Caco-2 (cell line): ENCODE measurements around the gene GNB1. TPM values are rescaled to one million over a fixed set of nuclear protein-coding genes. Genes with fewer than 3 reads are reported as not detected.
"Not testable (repeated sequence)": the region's sequence is repeated elsewhere in the genome, so short reads cannot be mapped to it uniquely, and the experiment has no call there.

ENCODE experiments used
- BruUV-seq: library from RNA; stranded (reverse); fragments of 400-500 nt; replicated peaks from 2 replicates; lab custom pipeline; 2021; lab: Mats Ljungman, UMichigan
- CTCF ChIA-PET: fragments of 300-600 bp; sonication (Branson Sonifier 250); formaldehyde crosslinking; loops from one replicate; lab custom pipeline; 2022; ENCODE audit warnings: antibody characterized with exemption; lab: Charles Lee
- POLR2A ChIA-PET: fragments of 300-600 bp; sonication (Branson Sonifier 250); formaldehyde crosslinking; loops from one replicate; lab custom pipeline; 2022; ENCODE audit warnings: antibody characterized with exemption; lab: Charles Lee
- DNase-seq, 2 experiments: peaks; one replicate each; pipeline versions ENCODE4 v3.0.0 to v3.0.0-alpha.2; 2020 to 2022
- H3K27me3 ChIP-seq: replicated peaks from 2 replicates; pipeline ENCODE4 v1.6.0; 2011; ENCODE audit warnings: low read length; ENCODE audit not compliant: control insufficient read depth, insufficient read depth
- H3K36me3 ChIP-seq: 2 replicates; pipeline ENCODE4 v1.5.1; 2011; ENCODE audit warnings: low read length; ENCODE audit not compliant: control insufficient read depth, insufficient read depth
- H3K4me1 ChIP-seq: fragments of 250-450 bp; sonication (Bioruptor Pico); 2 replicates; pipeline ENCODE4 v1.5.1; 2020; ENCODE audit warnings: mild to moderate bottlenecking
- H3K4me3 ChIP-seq: 2 replicates; pipeline ENCODE4 v1.5.1; 2011; ENCODE audit warnings: low read depth, mild to moderate bottlenecking, control low read depth, low read length
- H3K9me3 ChIP-seq: fragments of 250-450 bp; sonication (Bioruptor Pico); 2 replicates; pipeline ENCODE4 v1.5.1; 2020; ENCODE audit warnings: mild to moderate bottlenecking, moderate library complexity
- H3K27ac Mint-ChIP-seq: one replicate; pipeline ENCODE4 v1.8.0; 2022; ENCODE audit warnings: mixed read lengths; ENCODE audit not compliant: unreplicated experiment
- H3K27me3 Mint-ChIP-seq: one replicate; pipeline ENCODE4 v1.8.0; 2022; ENCODE audit warnings: mixed read lengths; ENCODE audit not compliant: insufficient read depth, unreplicated experiment
- H3K36me3 Mint-ChIP-seq: one replicate; pipeline ENCODE4 v1.8.0; 2022; ENCODE audit warnings: mild to moderate bottlenecking, mixed read lengths; ENCODE audit not compliant: insufficient read depth, unreplicated experiment
- H3K4me1 Mint-ChIP-seq: one replicate; pipeline ENCODE4 v1.8.0; 2022; ENCODE audit warnings: low read depth, mixed read lengths; ENCODE audit not compliant: unreplicated experiment
- H3K4me3 Mint-ChIP-seq: one replicate; pipeline ENCODE4 v1.8.0; 2022; ENCODE audit warnings: mild to moderate bottlenecking, moderate library complexity, mixed read lengths; ENCODE audit not compliant: unreplicated experiment
- H3K9me3 Mint-ChIP-seq: one replicate; pipeline ENCODE4 v1.8.0; 2022; ENCODE audit warnings: mixed read lengths; ENCODE audit not compliant: unreplicated experiment
- intact Hi-C: fragments of 100-400 bp; cut with micrococcal nuclease; formaldehyde crosslinking; loops from one replicate; pipeline ENCODE4 v1.10.0; 2022; ENCODE audit not compliant: unreplicated experiment
- total RNA-seq: library from RNA; stranded (reverse); gene quantifications from 2 replicates; pipeline ENCODE4 v1.2.3, GENCODE V29; 2022
- TF ChIP-seq, protein P1 (sequence below), 2 experiments: fragments of 200-600 bp in 1 of 2; IDR thresholded peaks; 1 replicate in 1 of 2; 2 replicates in 1 of 2; pipeline versions ENCODE4 v1.5.1 to v1.8.0; 2011 to 2022; ENCODE audit warnings: antibody characterized with exemption in 1 of 2, control low read depth in 1 of 2, inconsistent platforms in 1 of 2, low read depth in 1 of 2, low read length in 1 of 2, mild to moderate bottlenecking in 1 of 2, moderate library complexity in 1 of 2; ENCODE audit not compliant: insufficient read depth in 1 of 2, severe bottlenecking in 1 of 2, unreplicated experiment in 1 of 2

GNB1 gene
- total RNA-seq, 1 experiment from 2014 or later: 301 TPM

DNA sequence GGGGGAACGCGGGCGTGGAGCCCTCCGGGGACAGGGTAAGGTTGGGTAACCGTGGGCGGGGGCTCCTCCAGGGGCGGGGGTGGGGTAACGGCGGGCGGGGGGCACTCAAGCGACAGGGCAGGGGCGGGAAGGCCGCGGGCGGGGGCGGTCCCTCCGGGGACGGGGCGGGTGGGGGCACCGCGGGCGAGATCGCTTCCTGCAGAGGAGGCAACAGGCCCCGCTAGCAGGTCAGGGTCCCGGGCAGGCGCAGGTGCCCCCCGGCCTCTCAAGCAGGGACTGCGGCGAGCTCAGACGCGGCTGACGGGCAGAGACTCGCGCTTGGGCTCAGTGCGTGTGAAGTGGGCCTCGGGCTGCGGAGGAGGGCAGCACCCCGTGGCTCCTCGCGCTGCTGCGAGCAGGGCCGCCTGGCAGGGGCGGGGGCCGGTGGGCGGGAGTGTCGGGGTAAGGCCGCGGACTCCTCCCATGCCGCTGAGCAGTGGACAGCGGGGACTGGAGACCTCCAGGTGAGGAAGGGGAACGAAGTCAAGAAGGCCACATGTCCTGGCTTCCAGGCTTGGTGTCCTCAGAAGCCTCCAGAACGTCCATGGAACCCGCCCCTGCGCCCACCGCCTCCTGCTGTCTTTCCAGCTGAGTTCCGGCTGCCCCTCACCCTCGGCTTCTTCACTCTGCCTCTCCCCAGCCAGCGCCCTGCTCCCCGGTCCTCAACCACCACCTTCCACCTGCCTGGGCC, 627 bp upstream of the GNB1 start:
- POLR2A ChIA-PET: interaction anchor here (0.7 kb wide), 1 partner anchor 10 kb away, joined by 11 read pairs; no protein-coding TSS in a partner anchor
- Histone ChIP-seq H3K9me3 (no peaks in the 10 kb centered on the region), H3K36me3 (no peaks in the 10 kb centered on the region), H3K27me3 (no peaks in the 10 kb centered on the region), H3K4me1 (peaks cover 47% of the 10 kb centered on the region), H3K4me3 (peak overlapping the region; percentile 91)
- TF ChIP-seq, protein P1, sequence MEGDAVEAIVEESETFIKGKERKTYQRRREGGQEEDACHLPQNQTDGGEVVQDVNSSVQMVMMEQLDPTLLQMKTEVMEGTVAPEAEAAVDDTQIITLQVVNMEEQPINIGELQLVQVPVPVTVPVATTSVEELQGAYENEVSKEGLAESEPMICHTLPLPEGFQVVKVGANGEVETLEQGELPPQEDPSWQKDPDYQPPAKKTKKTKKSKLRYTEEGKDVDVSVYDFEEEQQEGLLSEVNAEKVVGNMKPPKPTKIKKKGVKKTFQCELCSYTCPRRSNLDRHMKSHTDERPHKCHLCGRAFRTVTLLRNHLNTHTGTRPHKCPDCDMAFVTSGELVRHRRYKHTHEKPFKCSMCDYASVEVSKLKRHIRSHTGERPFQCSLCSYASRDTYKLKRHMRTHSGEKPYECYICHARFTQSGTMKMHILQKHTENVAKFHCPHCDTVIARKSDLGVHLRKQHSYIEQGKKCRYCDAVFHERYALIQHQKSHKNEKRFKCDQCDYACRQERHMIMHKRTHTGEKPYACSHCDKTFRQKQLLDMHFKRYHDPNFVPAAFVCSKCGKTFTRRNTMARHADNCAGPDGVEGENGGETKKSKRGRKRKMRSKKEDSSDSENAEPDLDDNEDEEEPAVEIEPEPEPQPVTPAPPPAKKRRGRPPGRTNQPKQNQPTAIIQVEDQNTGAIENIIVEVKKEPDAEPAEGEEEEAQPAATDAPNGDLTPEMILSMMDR (IDR thresholded peaks at IDR 0.05; ENCODE audit: insufficient read depth in 1 of 2, low read depth in 1 of 2, low read length in 1 of 2, severe bottlenecking in 1 of 2, unreplicated experiment in 1 of 2): no peak
- Mint-ChIP-seq H3K4me1 (peaks cover 6% of the 10 kb centered on the region), H3K4me3 (peak overlapping the region; percentile 96), H3K9me3 (no peaks in the 10 kb centered on the region), H3K36me3 (peaks cover 26% of the 10 kb centered on the region), H3K27me3 (no peaks in the 10 kb centered on the region), H3K27ac (peak overlapping the region; percentile 85)
- intact Hi-C loops: loop anchor here (1.0 to 2.0 kb wide), 2 partner anchors 28 to 33 kb away; partner anchors contain the start of gene TMEM52
- CTCF ChIA-PET: interaction anchor here (1.0 kb wide), 1 partner anchor 17 kb away, joined by 4 read pairs; no protein-coding TSS in a partner anchor
- BruUV-seq: no TSS peak
- DNase-seq: peak; percentile 78 to 81

GRCh38 chr1:1889847-1890505, 911 bp downstream of the GNB1 start:
- Histone ChIP-seq H3K4me1 (peaks cover 35% of the 10 kb centered on the region), H3K27me3 (no peaks in the 10 kb centered on the region), H3K4me3 (peak overlapping the region; percentile 91), H3K36me3 (no peaks in the 10 kb centered on the region), H3K9me3 (no peaks in the 10 kb centered on the region)
- no TSS peak for BruUV-seq
- intact Hi-C loops: loop anchor here (2.0 kb wide), 1 partner anchor 31 kb away; no protein-coding TSS in a partner anchor
- Mint-ChIP-seq H3K9me3 (no peaks in the 10 kb centered on the region), H3K4me3 (peak overlapping the region; percentile 70), H3K36me3 (peaks cover 30% of the 10 kb centered on the region), H3K27me3 (no peaks in the 10 kb centered on the region), H3K4me1 (peaks cover 6% of the 10 kb centered on the region), H3K27ac (no peak overlapping the region)
- peak in 1 of 2 experiments; percentile 36 for DNase-seq
- POLR2A ChIA-PET: no interaction called here
- TF ChIP-seq, protein P1 (IDR thresholded peaks at IDR 0.05; ENCODE audit: insufficient read depth in 1 of 2, low read depth in 1 of 2, low read length in 1 of 2, severe bottlenecking in 1 of 2, unreplicated experiment in 1 of 2): no peak
- CTCF ChIA-PET: interaction anchor here (0.7 kb wide), 1 partner anchor 8 kb away, joined by 3 read pairs; no protein-coding TSS in a partner anchor

DNA sequence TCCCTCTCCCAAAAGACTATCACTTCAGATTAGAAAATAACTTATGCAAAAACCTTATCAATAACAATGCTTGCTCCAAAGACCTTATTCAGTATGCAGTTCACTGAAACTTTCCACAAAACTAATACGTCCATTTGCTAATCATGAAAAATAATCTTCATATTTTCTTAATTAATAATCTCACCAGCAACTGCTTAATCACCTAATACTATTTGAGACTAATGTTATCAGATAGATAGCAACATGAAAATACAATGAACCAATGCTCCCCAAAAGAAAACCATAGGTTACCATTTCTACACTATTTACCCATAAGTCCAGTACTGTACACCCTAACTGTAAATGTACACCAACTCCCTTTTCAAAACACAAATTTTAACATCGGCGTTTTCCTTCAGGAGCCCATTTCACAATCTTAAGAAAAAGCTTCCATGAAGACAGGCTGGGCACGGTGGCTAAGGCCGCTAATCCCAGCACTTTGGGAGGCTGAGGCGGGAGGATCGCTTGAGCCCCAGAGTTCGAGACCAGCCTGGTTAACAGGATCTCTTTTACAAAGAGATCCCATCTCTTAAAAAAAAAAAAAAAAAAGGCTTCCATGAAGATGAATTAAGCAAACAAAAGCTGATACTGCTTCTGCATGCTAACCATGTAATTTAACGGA, 1.7 kb downstream of the GNB1 start:
- ChIA-PET CTCF (interaction anchor here (0.7 kb wide), 1 partner anchor 9 kb away, joined by 3 read pairs; no protein-coding TSS in a partner anchor), POLR2A (no interaction called here)
- TSS peak; percentile 55 for BruUV-seq

DNA sequence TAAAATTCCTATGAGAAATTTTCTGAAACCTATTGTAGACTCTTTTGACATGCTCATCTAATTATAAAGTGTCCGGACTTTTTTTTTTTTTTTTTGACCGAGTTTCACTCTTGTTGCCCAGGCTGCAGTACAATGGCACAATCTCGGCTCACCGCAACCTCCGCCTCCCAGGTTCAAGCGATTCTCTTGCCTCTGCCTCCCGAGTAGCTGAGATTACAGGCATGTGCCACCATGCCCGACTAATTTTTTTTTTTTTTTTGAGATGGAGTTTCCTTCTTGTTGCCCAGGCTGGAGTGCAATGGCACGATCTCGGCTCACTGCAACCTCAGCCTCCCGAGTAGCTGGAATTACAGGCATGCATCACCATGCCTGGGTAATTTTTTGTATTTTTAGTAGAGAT, 7.0 kb downstream of the GNB1 start:
- H3K27me3 ChIP-seq, POLR2A ChIA-PET, intact Hi-C loops, H3K4me3 Mint-ChIP-seq, DNase-seq, H3K9me3 Mint-ChIP-seq, H3K36me3 ChIP-seq, H3K4me3 ChIP-seq, H3K9me3 ChIP-seq, H3K27ac Mint-ChIP-seq, H3K27me3 Mint-ChIP-seq, BruUV-seq: not testable (repeated sequence)
- CTCF ChIA-PET: interaction anchor here (1.2 kb wide), 1 partner anchor 25 kb away, joined by 3 read pairs; no protein-coding TSS in a partner anchor
- H3K4me1 Mint-ChIP-seq: peaks cover 28% of the 10 kb centered on the region
- H3K4me1 ChIP-seq: peaks cover 18% of the 10 kb centered on the region
- peaks cover 52% of the 10 kb centered on the region for H3K36me3 Mint-ChIP-seq

More for the DNA sequence above, 1.7 kb downstream of the GNB1 start:
- peak overlapping the region; percentile 70 for H3K4me3 Mint-ChIP-seq
- no peaks in the 10 kb centered on the region for H3K9me3 Mint-ChIP-seq
- TF ChIP-seq, protein P1 (IDR thresholded peaks at IDR 0.05; ENCODE audit: insufficient read depth in 1 of 2, low read depth in 1 of 2, low read length in 1 of 2, severe bottlenecking in 1 of 2, unreplicated experiment in 1 of 2): no peak
- H3K36me3 Mint-ChIP-seq: peaks cover 25% of the 10 kb centered on the region
- DNase-seq: no peak
- Histone ChIP-seq H3K9me3 (no peaks in the 10 kb centered on the region), H3K36me3 (no peaks in the 10 kb centered on the region), H3K4me3 (peak overlapping the region; percentile 91), H3K4me1 (peaks cover 28% of the 10 kb centered on the region), H3K27me3 (no peaks in the 10 kb centered on the region)
- no peaks in the 10 kb centered on the region for H3K27me3 Mint-ChIP-seq
- no peak overlapping the region for H3K27ac Mint-ChIP-seq
- peaks cover 6% of the 10 kb centered on the region for H3K4me1 Mint-ChIP-seq
- intact Hi-C loops: no loop called here
